Thoracic aorta (tissue), 2 donors: ENCODE data around the gene SPRR3. TPM values are rescaled to one million over a fixed set of nuclear protein-coding genes. Genes with fewer than 3 reads are reported as not detected.

Source experiments
- ATAC-seq: fragments of 150-250 bp; one replicate; pipeline ENCODE4 v1.8.0; 2017; ENCODE audit warnings: low read depth; ENCODE audit not compliant: insufficient number of reproducible peaks, low FRiP score
- DNase-seq: peaks from one replicate; pipeline ENCODE4 v3.0.0-alpha.2; 2020; ENCODE audit warnings: low spot score
- H3K27ac ChIP-seq, 2 donors: fragments of 200-600 bp; sonication (generic); 1 replicate in 1 of 2; 2 replicates in 1 of 2; pipeline ENCODE4 v1.5.1; 2016; ENCODE audit warnings: mild to moderate bottlenecking in 2 of 2, moderate library complexity in 2 of 2
- H3K27me3 ChIP-seq: fragments of 200-600 bp; sonication (generic); replicated peaks from 2 replicates; pipeline ENCODE4 v1.6.0; 2016; ENCODE audit warnings: mild to moderate bottlenecking; ENCODE audit not compliant: insufficient read depth
- H3K36me3 ChIP-seq: fragments of 200-600 bp; sonication (generic); one replicate; pipeline ENCODE4 v1.5.1; 2016
- H3K4me1 ChIP-seq, 2 donors: fragments of 200-600 bp; sonication (generic); 1 replicate in 1 of 2; 2 replicates in 1 of 2; pipeline versions ENCODE4 v1.5.1 to v1.6.0; 2016; ENCODE audit warnings: low read depth in 2 of 2, mild to moderate bottlenecking in 1 of 2; ENCODE audit not compliant: control insufficient read depth in 1 of 2
- H3K4me3 ChIP-seq: fragments of 200-600 bp; sonication (generic); 2 replicates; pipeline ENCODE4 v1.5.1; 2016; ENCODE audit warnings: mild to moderate bottlenecking
- H3K9me3 ChIP-seq: fragments of 200-600 bp; sonication (generic); 2 replicates; pipeline ENCODE4 v1.5.1; 2016
- CTCF ChIP-seq: fragments of 200-600 bp; sonication (generic); IDR thresholded peaks from one replicate; pipeline ENCODE4 v1.5.1; 2019; ENCODE audit warnings: antibody characterized with exemption
- total RNA-seq, 2 donors: library from RNA; depleted of rRNA; stranded (reverse); fragments of >200 nt; gene quantifications; one replicate each; pipeline versions ENCODE4 v1.1.0 to v1.2.3, GENCODE V29; 2016

Gene SPRR3, protein sequence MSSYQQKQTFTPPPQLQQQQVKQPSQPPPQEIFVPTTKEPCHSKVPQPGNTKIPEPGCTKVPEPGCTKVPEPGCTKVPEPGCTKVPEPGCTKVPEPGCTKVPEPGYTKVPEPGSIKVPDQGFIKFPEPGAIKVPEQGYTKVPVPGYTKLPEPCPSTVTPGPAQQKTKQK
- not detected for total RNA-seq

DNA sequence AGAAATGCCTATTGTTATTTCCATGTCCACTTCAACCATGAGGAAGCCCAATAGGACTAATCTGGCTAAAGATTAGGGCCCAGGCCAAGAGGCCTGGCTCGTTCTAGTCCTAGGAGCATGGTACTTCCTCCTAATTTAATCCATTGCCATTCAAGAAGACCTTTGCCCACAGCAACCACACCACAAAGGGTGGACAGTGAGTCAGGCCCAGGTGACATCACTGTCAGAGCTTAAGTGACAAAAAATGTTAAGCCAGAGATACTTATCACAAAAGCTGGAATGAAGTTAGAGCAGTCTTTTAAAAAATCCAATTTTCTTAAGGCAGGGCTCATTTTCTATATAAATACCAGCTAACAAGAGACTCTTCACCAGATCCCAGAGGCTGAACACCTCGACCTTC, at the start of gene SPRR3:
SPRR3 (plus strand) TSS at position 368 of the 400 bp plus-strand sequence. CDS start 1,272 bp downstream, outside the sequence.
- no peak within 1 kb of the TSS for H3K4me3 ChIP-seq
- no peaks in the 10 kb centered on the region for H3K4me1 ChIP-seq
- H3K36me3 ChIP-seq: no peaks in the 10 kb centered on the region
- no peak for ATAC-seq
- TF ChIP-seq CTCF: no peak
- H3K27ac ChIP-seq: no peak within 1 kb of the TSS
- no peaks in the 10 kb centered on the region for H3K27me3 ChIP-seq
- no peaks in the 10 kb centered on the region for H3K9me3 ChIP-seq
- no peak for DNase-seq

GRCh38 chr1:152953761-152954160, 47.8 kb upstream of the SPRR3 start:
- H3K36me3 ChIP-seq: no peaks in the 10 kb centered on the region
- ATAC-seq: no peak
- H3K4me1 ChIP-seq: no peaks in the 10 kb centered on the region
- DNase-seq: no peak
- no peak overlapping the region for H3K4me3 ChIP-seq
- no peak overlapping the region for H3K27ac ChIP-seq
- no peaks in the 10 kb centered on the region for H3K27me3 ChIP-seq
- TF ChIP-seq CTCF: no peak
- H3K9me3 ChIP-seq: no peaks in the 10 kb centered on the region

DNA sequence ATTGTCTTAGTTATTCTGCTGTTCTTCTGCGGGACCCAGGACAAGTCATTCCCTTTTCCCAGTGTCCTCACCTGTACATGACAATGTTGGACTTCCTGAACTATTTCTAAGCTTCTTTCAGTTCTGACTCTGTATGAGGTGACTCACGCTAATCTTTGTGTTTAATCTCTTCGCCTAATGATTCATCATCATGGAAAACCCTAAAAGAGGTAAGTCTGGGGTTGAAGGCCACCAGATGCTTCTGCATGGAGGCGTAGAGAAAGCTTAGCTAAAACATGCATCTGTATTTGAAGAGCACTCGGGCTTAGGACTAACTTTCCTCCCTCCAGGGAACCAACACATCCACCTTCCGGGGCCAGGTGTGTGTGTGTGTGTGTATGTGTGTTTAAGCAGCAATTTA, 47.1 kb upstream of the SPRR3 start:
- no peak for ATAC-seq
- no peaks in the 10 kb centered on the region for H3K4me1 ChIP-seq
- DNase-seq: no peak

DNA sequence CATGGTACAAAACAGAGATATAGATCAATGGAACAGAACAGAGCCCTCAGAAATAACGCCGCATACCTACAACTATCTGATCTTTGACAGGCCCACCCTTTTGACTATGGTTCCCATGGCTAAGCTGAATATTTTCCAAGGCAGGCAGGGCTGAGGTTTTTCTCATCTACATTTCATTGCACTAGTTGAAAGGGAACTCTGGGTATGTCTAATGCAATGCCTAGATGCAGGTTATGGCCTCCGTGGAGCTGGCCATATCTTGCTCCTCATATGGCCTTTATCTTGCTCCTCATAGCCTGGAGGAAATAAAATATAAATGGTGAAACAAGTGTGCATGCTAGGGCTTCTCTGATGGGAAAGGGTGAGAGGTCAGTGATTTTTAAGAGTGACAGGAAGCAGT, 44.0 kb upstream of the SPRR3 start:
- no peak for TF ChIP-seq CTCF
- ATAC-seq: no peak
- H3K36me3 ChIP-seq: no peaks in the 10 kb centered on the region

More for the DNA sequence above, 47.1 kb upstream of the SPRR3 start:
- Histone ChIP-seq H3K27ac (no peak overlapping the region), H3K27me3 (no peaks in the 10 kb centered on the region), H3K9me3 (no peaks in the 10 kb centered on the region), H3K36me3 (no peaks in the 10 kb centered on the region), H3K4me3 (no peak overlapping the region)
- TF ChIP-seq CTCF: no peak

DNA sequence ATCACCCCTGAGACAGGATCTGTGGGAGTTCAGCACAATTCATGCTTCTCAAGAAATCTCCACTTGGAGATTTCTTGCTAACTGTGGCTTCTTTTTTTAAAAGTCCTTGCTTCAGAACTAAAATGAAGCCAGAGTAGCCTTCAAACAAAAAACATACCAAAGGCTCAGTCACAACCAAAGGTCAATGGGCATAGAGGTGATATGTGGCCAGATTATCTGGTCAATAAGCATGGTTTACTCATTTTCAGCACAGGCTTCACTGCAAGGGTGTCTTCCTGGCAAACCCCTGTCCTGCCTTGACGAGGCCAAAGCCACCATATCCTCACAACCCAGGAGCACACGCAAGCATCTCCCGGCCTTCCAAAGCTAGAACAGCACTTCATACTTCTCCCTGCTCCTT, 42.3 kb upstream of the SPRR3 start:
- no peaks in the 10 kb centered on the region for H3K4me1 ChIP-seq
- ATAC-seq (no peak), DNase-seq (no peak)
- H3K27me3 ChIP-seq: no peaks in the 10 kb centered on the region
- no peaks in the 10 kb centered on the region for H3K36me3 ChIP-seq
- H3K9me3 ChIP-seq: no peaks in the 10 kb centered on the region
- H3K4me3 ChIP-seq: no peak overlapping the region
- TF ChIP-seq CTCF: no peak
- H3K27ac ChIP-seq: no peak overlapping the region

More for the DNA sequence above, 44.0 kb upstream of the SPRR3 start:
- H3K27me3 ChIP-seq: no peaks in the 10 kb centered on the region
- H3K27ac ChIP-seq: no peak overlapping the region
- H3K9me3 ChIP-seq: no peaks in the 10 kb centered on the region
- no peak overlapping the region for H3K4me3 ChIP-seq
- no peaks in the 10 kb centered on the region for H3K4me1 ChIP-seq
- DNase-seq: no peak
